ENCODE measurements around the gene GPX6.
"Not testable (repeated sequence)": the region's sequence is repeated elsewhere in the genome, so short reads cannot be mapped to it uniquely, and the experiment has no call there.

Gene GPX6

DNA sequence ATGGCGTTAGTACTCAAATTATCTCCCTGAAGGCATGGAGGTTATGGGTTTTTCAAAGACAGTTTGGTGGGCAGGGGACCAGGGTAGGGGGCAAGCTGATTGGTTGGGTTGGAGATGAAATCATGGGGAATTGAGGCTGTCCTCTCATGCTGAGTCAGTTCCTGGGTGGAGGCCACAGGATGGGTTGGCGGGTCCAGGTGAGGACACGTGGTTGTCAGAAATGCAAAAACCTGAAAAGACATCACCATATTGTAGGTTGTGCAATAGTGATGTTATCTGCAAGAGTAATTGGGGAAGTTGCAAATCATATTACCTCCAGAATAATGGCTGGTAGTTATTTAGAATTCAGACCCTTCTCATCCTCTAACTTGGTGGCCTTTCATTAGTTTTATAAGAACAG lies 30.1 kb downstream of the GPX6 start:
- TF ChIP-seq SP1 (IDR thresholded peaks at IDR 0.05) (no peak), SUZ12 (IDR thresholded peaks at IDR 0.05) (no peak), ARNT (IDR thresholded peaks at IDR 0.05) (no peak), TARDBP (IDR thresholded peaks at IDR 0.05) (no peak), FOXA1 (IDR thresholded peaks at IDR 0.05) (no peak), FOXM1 (IDR thresholded peaks at IDR 0.05; ENCODE audit: borderline replicate concordance) (no peak), BHLHE40 (IDR thresholded peaks at IDR 0.05; ENCODE audit: borderline replicate concordance) (no peak), NFRKB (IDR thresholded peaks at IDR 0.05) (no peak), FOXK2 (IDR thresholded peaks at IDR 0.05) (no peak), CTBP1 (IDR thresholded peaks at IDR 0.05; ENCODE audit: borderline replicate concordance) (no peak), ZNF384 (IDR thresholded peaks at IDR 0.05) (no peak), LEF1 (IDR thresholded peaks at IDR 0.05; ENCODE audit: borderline replicate concordance) (no peak), HDGF (IDR thresholded peaks at IDR 0.05; ENCODE audit: borderline replicate concordance) (no peak), L3MBTL2 (conservative IDR thresholded peaks at IDR 0.05) (no peak)
- TF ChIP-seq, protein P1, sequence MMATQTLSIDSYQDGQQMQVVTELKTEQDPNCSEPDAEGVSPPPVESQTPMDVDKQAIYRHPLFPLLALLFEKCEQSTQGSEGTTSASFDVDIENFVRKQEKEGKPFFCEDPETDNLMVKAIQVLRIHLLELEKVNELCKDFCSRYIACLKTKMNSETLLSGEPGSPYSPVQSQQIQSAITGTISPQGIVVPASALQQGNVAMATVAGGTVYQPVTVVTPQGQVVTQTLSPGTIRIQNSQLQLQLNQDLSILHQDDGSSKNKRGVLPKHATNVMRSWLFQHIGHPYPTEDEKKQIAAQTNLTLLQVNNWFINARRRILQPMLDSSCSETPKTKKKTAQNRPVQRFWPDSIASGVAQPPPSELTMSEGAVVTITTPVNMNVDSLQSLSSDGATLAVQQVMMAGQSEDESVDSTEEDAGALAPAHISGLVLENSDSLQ (IDR thresholded peaks at IDR 0.05): no peak
- ChIA-PET POLR2A (no interaction called here), CTCF (no interaction called here)
- no peak for DNase-seq (ENCODE audit: extremely low spot score)

DNA sequence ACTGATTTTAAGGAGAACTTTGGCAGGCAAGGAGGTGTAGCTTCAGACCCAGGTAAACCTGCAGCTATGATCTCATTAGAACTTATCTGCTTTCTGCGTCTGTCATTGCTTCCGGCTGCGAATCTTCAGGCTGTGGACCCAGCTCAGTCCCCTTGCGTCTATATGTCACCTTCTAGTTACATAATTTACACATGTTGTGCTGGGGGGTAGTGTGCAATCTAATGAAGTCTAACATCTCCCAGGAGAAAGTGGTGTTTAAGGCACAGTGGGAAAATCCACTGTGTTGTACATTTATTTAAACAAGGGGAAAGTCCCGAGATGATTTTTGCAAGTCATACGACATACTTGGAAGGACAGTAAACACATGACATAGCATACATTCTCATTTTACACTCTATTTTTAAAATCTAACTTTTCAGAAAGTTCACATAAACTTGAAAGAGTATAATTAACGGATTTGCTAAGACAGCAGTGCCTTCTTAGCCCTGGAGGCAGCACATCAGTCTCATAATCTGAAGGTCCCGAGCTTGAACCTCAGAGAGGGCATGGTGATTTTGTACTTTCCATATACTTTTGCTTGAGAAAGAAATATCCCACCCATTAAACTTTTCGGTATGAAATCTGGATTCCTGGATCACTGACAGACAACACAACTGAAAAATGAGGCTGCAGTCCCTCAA lies 35.2 kb downstream of the GPX6 start:
- TF ChIP-seq BHLHE40 (IDR thresholded peaks at IDR 0.05; ENCODE audit: borderline replicate concordance): no peak
- no peak for TF ChIP-seq HDGF (IDR thresholded peaks at IDR 0.05; ENCODE audit: borderline replicate concordance)
- no peak for TF ChIP-seq L3MBTL2 (conservative IDR thresholded peaks at IDR 0.05)
- TF ChIP-seq FOXK2 (IDR thresholded peaks at IDR 0.05): no peak
- TF ChIP-seq ARNT (IDR thresholded peaks at IDR 0.05): no peak
- TF ChIP-seq FOXA1 (IDR thresholded peaks at IDR 0.05): no peak
- no peak for TF ChIP-seq CTBP1 (IDR thresholded peaks at IDR 0.05; ENCODE audit: borderline replicate concordance)
- no peak for TF ChIP-seq NFRKB (IDR thresholded peaks at IDR 0.05)
- no peak for TF ChIP-seq SP1 (IDR thresholded peaks at IDR 0.05)
- no peak for TF ChIP-seq ZNF384 (IDR thresholded peaks at IDR 0.05)
- TF ChIP-seq FOXM1 (IDR thresholded peaks at IDR 0.05; ENCODE audit: borderline replicate concordance): no peak
- no peak for TF ChIP-seq ELF4 (IDR thresholded peaks at IDR 0.05)
- TF ChIP-seq SUZ12 (IDR thresholded peaks at IDR 0.05): no peak
- TF ChIP-seq, protein P1 (IDR thresholded peaks at IDR 0.05): no peak
- no peak for TF ChIP-seq TARDBP (IDR thresholded peaks at IDR 0.05)
- no peak for TF ChIP-seq LEF1 (IDR thresholded peaks at IDR 0.05; ENCODE audit: borderline replicate concordance)
- POLR2A ChIA-PET: interaction anchor here (1.7 kb wide), 1 partner anchor 9 kb away, joined by 15 read pairs; no protein-coding TSS in a partner anchor
- DNase-seq (ENCODE audit: extremely low spot score): no peak
- CTCF ChIA-PET: no interaction called here

DNA sequence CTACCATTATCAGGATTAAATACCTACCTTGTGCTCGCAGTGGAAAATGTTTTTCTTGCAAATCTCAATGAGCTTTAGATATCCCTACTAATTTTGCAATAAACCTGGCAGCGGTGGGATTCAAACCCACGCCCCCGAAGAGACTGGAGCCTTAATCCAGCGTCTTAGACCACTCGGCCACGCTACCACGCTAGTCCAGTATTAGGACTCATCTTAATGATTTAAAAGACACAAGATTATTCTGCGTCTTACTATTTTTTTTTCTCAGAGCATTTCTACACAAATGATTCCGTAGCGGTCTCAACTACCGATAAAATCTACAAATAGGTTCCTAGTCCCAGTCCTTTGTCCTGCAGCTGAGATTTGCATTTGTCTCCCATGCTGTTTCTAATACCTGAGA lies 37.1 kb downstream of the GPX6 start:
- POLR2A ChIA-PET: interaction anchor here (1.1 kb wide), 1 partner anchor 10 kb away, joined by 4 read pairs; no protein-coding TSS in a partner anchor
- CTCF ChIA-PET: no interaction called here
- DNase-seq (ENCODE audit: extremely low spot score): no peak
- TF ChIP-seq ARNT (IDR thresholded peaks at IDR 0.05) (no peak), LEF1 (IDR thresholded peaks at IDR 0.05; ENCODE audit: borderline replicate concordance) (no peak), FOXM1 (IDR thresholded peaks at IDR 0.05; ENCODE audit: borderline replicate concordance) (no peak), BHLHE40 (IDR thresholded peaks at IDR 0.05; ENCODE audit: borderline replicate concordance) (no peak), FOXA1 (IDR thresholded peaks at IDR 0.05) (no peak), HDGF (IDR thresholded peaks at IDR 0.05; ENCODE audit: borderline replicate concordance) (no peak), SUZ12 (IDR thresholded peaks at IDR 0.05) (no peak)
- TF ChIP-seq, protein P1 (IDR thresholded peaks at IDR 0.05): no peak

DNA sequence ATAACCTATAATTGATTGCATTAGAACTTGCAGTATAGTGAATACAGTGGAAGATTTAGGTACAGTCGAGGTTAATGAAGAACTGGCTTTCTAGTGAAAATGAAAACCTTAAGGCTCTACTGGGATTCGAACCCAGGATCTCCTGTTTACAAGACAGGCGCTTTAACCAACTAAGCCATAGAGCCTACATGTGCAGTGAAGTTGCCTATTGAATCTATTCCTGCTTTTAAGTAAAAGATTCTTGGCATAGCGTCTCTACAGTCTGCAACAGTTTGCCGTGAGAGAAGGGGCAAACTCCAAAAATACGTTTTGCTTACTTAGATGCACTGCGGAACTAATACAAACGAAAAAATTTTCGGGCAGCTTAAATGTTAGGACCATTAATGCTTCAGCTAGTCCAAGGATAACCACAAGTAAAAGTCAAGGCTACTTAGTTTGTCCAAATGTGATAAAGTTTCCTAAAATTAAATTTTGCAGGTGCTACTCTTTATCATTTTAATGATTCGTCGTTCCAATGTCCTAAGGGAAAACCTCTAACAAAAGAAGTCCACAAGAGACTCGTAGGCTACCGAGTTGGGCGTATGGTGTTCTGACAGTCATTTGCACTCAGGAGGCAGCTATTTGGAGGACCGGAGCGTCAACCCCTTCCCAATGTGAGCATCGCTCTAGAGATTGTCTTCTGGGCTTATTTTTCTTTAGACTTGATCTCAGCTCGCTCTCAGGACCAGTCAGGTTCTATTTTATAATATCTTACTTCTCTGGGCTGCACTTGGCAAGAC lies 41.0 kb downstream of the GPX6 start:
- DNase-seq (ENCODE audit: extremely low spot score): peak; percentile 56
- ChIA-PET POLR2A (interaction anchor here (0.6 to 4.2 kb wide), 7 partner anchors 14 to 1937 kb away, joined by 3 to 29 read pairs (median 3); no protein-coding TSS in a partner anchor), CTCF (interaction anchor here (0.6 kb wide), 2 partner anchors 153 to 210 kb away, joined by 3 read pairs; no protein-coding TSS in a partner anchor)
- TF ChIP-seq L3MBTL2 (conservative IDR thresholded peaks at IDR 0.05) (no peak), FOXA1 (IDR thresholded peaks at IDR 0.05) (no peak)
- TF ChIP-seq, protein P1 (IDR thresholded peaks at IDR 0.05): 0 out of 2 replicates have a peak, but pooled peaks have one; percentile 39

DNA sequence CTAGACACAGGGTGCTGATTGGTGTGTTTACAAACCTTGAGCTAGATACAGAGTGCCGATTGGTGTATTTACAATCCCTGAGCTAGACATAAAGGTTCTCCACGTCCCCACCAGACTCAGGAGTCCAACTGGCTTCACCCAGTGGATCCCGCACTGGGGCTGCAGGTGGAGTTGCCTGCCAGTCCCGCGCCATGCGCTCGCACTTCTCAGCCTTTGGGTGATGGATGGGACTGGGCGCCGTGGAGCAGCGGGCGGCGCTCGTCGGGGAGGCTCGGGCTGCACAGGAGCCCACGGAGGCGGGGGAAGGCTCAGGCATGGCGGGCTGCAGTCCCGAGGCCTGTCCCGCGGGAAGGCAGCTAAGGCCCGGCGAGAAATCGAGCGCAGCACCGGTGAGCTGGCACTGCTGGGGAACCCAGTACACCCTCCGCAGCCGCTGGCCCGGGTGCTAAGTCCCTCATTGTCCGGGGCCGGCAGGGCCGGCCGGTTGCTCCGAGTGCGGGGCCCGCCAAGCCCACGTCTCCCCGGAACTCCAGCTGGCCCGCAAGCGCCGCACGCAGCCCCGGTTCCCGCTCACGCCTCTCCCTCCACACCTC lies 46.3 kb downstream of the GPX6 start:
- DNase-seq (ENCODE audit: extremely low spot score); POLR2A ChIA-PET; CTCF ChIA-PET: not testable (repeated sequence)

Measured in HEK293T (cell line).